Forelimb muscle (tissue), 1 donor: ENCODE data around the gene SIX3. TPM values are rescaled to one million over a fixed set of nuclear protein-coding genes. Genes with fewer than 3 reads are reported as not detected.

Experiments used
- DNase-seq: peaks from one replicate; pipeline ENCODE4 v3.0.0-alpha.2; 2013; ENCODE audit warnings: low read depth
- polyA plus RNA-seq: library from polyadenylated mRNA; unstranded; fragments of 120-200 nt; gene quantifications from one replicate; pipeline ENCODE4 v1.2.1, GENCODE V29; 2013; ENCODE audit not compliant: insufficient read length

The SIX3 gene
- polyA plus RNA-seq, 1 donor, result not detected

DNA sequence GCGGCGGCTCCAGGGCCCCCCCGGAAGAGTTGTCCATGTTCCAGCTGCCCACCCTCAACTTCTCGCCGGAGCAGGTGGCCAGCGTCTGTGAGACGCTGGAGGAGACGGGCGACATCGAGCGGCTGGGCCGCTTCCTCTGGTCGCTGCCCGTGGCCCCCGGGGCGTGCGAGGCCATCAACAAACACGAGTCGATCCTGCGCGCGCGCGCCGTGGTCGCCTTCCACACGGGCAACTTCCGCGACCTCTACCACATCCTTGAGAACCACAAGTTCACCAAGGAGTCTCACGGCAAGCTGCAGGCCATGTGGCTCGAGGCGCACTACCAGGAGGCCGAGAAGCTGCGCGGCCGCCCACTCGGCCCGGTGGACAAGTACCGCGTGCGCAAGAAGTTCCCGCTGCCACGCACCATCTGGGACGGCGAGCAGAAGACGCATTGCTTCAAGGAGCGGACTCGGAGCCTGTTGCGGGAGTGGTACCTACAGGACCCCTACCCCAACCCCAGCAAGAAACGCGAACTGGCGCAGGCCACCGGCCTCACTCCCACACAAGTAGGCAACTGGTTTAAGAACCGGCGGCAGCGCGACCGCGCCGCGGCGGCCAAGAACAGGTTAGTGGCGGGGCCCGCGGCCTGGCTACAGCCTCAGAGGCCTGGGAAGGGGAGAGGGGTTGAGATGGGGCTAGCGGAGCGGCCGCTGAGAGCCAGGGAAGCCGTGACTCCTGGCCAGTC lies 965 bp downstream of the SIX3 start:
- no peak for DNase-seq

GRCh38 chr2:44943031-44943692 lies 1.7 kb downstream of the SIX3 start:
- no peak for DNase-seq

DNA sequence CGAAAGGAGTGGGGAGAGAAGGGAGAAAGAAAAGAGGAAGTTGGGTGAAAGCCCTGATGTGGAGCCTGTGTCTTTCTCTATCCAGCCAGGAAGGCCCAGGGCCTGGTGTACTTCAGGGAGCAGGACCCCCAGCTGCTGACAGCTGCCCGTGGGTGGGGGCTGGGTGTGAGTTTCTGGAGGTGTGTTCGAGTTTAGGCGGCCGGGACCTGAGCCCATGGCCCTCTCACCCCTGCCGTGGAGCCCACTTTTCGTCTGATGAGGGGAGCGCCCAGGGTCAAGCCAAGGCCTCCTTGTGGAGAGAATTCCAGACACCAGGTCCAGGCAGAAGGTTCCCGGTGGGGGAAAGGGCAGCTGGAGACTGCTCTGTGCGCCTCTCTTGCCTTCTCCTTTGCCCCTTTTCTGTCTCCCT lies 2.2 kb downstream of the SIX3 start:
- DNase-seq, result no peak

- DNase-seq, result no peak
Observed at GRCh38 chr2:44944102-44944951, 2.8 kb downstream of the SIX3 start.

- DNase-seq, result no peak
Observed at GRCh38 chr2:44944952-44945612, 3.6 kb downstream of the SIX3 start.

DNA sequence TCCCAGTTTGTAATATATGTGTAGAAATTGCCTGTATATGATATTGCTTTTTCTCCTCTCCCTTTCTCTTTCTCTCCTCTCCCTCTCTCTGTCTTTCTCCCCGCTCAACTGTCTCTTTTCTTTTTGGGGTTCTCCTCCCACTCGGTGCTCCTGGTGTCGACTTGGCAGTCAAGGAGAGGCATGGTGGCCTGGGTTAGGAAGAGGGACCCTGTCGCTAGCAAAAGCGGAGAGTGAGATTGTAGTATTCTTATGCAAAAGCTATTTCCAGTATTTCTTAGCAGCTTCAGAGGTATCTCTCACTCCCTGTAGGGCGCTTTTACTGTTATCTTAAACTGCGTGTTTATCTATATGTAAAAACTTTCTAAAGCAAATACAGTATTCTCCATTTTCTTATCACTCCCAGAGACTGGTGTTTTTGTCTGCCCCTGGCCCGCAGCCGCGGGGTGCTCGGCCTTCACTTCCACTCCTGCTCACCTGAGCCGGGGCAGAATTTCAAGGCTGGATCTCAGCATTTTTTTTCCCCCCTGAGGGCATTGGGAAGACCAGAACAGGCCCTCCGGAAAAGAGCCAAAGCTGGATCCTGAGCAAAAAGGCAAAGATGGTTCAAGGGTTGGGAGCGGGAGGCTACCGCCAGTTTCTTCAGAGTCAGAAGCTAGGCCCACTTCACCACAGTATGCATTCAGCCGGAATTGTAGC lies 4.3 kb downstream of the SIX3 start:
- no peak for DNase-seq

GRCh38 chr2:44946372-44947027 lies 5.0 kb downstream of the SIX3 start:
- DNase-seq, result no peak

DNA sequence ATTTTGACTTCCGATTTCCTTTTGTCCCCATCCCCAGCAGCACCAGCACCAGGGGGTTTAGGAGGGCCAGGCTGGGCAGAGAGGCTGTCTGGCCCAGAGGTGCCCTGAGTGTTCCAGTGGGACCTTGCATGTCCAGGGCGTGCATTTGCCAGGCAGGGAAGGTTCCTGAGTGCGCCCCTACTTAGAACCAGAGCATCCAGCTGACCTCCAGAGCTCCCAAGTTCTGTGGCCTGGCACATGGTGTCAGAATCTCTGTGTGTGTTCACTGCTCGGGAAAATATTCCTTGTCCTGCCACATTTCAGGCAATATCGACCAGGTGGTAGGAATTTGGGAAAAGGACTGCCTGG lies 5.5 kb downstream of the SIX3 start:
- no peak for DNase-seq

DNA sequence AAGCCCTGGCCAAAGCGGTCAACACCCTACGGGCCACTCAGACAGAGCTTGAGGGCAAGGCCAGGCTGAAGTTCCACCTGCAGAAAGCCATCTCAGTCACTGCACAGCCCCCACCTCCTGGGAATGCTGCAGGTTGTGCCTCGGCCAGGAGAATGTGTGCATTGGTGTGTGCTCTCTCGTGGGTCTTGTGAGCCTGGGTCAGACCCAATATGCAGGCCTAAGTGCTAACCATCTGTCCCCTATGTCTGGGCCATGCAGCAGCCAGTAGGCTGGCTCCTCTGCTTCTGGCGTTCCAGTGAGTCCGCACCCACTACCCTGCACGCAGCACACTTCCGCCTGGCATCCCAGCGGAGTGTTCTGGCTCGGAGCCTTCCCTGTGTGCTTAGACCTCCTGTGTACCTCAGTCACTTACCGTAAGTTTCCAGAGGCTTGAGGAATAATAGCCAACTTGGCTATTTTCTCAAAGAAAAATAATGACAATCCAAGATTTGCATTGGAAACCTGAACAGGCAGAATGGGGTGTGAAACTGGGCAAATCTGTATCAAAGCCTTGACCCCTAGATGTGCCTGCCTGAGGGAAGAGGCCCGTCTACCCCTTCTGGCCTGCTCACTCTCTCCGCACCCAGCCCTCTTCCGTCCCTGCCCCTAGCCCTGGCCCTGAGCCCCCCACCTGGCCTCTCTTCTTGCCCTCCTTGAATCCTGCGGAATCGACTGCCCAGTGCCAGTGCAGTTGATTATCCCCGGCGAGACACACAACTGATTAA lies 7.2 kb downstream of the SIX3 start:
- DNase-seq, result no peak

DNA sequence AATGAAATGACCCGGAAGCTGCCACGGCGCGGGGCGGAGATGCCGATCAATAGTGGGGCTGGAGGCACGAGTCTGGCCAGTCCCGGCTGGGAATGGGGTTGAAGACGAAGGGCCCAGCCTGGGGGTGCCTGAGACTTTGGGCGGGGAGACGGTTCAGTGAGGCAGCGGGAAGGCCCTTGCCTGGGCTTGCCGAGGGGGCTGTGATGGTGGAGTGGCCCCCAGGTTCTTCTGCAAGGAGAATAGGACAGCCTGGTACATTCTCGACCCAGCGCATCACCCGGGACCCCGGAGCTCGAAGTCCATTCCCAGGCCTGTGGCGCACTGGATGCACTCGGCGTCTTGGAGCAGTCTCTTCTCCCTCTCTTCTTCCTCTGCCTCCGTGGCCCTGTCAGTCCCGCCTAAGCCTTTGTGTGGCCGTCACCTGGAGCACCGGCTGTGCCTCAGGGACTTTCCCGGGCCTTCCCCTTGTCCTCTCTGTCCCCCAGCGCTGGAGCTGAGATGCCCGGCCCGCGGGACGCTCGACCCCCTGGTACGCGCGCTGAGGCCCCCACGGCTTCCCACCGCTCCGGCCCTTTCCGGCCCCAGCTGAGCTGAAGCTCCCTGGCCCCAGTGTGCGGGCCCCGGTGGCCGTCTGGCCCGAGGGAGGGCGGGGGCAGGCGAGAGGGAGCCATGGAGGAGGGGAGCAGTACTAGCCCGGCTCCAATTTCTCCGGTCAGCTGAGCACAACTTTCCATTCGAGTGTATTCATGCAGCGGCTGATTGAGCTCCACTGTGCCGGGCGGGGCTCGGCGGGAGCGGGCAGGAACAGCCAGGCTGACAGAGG lies 8.0 kb downstream of the SIX3 start:
- no peak for DNase-seq

DNA sequence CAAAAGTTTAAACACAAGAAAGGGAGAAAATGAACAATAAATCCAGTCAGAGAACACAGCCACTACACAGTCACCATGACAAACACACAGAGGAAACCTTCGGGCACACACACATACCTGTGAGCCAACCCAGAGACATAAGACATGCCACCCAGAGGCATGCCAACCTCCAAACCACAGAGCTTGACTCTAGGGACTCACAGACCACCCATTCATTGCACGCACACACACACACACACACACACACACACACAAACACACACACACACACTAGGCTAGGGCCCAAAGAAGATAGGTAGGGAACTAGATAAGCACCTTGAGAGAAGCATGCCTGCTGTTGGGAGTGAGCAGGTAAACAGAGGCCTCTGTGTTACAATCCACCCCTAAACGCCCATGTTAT lies 9.1 kb downstream of the SIX3 start:
- DNase-seq, result no peak

DNA sequence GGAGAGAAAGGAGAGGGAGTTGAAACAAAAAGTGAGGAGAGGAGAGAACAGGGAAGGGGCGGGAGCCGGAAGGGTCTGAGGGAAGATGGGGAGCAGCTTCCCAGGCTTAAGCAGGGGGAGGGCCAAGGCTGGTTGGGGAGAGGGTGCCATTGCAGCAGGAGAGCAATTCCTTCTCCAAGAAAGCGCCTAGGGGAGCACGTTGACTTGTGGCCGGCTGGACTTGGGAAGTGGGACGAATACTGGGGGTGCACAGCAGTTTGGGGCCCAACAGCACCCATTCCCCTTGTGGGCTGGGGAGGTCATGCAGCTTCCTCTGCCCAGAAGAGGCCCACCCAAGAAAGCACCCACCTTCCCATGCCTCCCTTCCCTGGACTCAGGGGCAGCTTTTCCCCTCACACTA lies 9.6 kb downstream of the SIX3 start:
- DNase-seq, result no peak

- DNase-seq, result no peak
Observed at GRCh38 chr2:44951714-44952113, 10.2 kb downstream of the SIX3 start.

- no peak for DNase-seq
Observed at GRCh38 chr2:44952143-44952805, 10.8 kb downstream of the SIX3 start.

- no peak for DNase-seq
Observed at GRCh38 chr2:44952806-44953498, 11.4 kb downstream of the SIX3 start.

- DNase-seq, result no peak
Observed at GRCh38 chr2:44953499-44953883, 12.0 kb downstream of the SIX3 start.

- no peak for DNase-seq
Observed at GRCh38 chr2:44954447-44954888, 13.0 kb downstream of the SIX3 start.
